ENCODE measurements around the gene INHBB. TPM values are rescaled to one million over a fixed set of nuclear protein-coding genes. Genes with fewer than 3 reads are reported as not detected.

The INHBB gene
- polyA plus RNA-seq, 1 donor from 2014 or later = not detected

DNA sequence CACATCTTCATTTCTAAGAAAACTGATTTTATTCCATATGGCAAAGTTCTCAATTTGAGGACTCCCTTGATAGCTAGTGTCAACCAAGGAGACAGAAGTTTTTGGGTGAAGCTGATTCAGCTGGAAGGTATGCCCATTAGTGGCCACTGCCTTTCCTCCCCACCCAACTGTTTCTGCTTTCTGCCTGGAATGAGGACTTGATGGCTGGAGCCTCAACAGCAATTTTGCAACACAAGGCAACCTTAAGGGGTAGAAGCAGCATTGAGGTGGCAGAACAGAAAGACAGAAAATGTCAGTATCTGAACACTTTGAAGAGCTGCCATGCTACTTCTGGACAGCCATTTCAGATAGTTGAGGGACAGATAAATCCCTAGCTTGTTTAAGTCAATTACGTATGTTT is 47.0 kb downstream of the INHBB start:
- H3K9ac ChIP-seq (ENCODE audit: low read length) = no peak overlapping the region
- no peak overlapping the region for H3K27ac ChIP-seq (ENCODE audit: low read length)
- H4K20me1 ChIP-seq (ENCODE audit: insufficient read depth) = no peaks in the 10 kb centered on the region
- H3K9me3 ChIP-seq (ENCODE audit: low read length) = no peaks in the 10 kb centered on the region
- H3K36me3 ChIP-seq (ENCODE audit: insufficient read depth, low read length) = no peaks in the 10 kb centered on the region
- no peak for TF ChIP-seq SMC3 (conservative IDR thresholded peaks at IDR 0.05; ENCODE audit: poor library complexity)
- TF ChIP-seq, protein P1, sequence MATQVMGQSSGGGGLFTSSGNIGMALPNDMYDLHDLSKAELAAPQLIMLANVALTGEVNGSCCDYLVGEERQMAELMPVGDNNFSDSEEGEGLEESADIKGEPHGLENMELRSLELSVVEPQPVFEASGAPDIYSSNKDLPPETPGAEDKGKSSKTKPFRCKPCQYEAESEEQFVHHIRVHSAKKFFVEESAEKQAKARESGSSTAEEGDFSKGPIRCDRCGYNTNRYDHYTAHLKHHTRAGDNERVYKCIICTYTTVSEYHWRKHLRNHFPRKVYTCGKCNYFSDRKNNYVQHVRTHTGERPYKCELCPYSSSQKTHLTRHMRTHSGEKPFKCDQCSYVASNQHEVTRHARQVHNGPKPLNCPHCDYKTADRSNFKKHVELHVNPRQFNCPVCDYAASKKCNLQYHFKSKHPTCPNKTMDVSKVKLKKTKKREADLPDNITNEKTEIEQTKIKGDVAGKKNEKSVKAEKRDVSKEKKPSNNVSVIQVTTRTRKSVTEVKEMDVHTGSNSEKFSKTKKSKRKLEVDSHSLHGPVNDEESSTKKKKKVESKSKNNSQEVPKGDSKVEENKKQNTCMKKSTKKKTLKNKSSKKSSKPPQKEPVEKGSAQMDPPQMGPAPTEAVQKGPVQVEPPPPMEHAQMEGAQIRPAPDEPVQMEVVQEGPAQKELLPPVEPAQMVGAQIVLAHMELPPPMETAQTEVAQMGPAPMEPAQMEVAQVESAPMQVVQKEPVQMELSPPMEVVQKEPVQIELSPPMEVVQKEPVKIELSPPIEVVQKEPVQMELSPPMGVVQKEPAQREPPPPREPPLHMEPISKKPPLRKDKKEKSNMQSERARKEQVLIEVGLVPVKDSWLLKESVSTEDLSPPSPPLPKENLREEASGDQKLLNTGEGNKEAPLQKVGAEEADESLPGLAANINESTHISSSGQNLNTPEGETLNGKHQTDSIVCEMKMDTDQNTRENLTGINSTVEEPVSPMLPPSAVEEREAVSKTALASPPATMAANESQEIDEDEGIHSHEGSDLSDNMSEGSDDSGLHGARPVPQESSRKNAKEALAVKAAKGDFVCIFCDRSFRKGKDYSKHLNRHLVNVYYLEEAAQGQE (IDR thresholded peaks at IDR 0.05; ENCODE audit: borderline replicate concordance) = no peak
- no peaks in the 10 kb centered on the region for H3K79me2 ChIP-seq (replicated peaks; ENCODE audit: insufficient read depth, low read length)
- no peaks in the 10 kb centered on the region for H3F3A ChIP-seq (ENCODE audit: insufficient read depth, low read length, poor library complexity, severe bottlenecking)
- no peak overlapping the region for H2AFZ ChIP-seq (ENCODE audit: low read depth, low read length)
- H3K4me2 ChIP-seq (ENCODE audit: low read length) = no peak overlapping the region
- no peak overlapping the region for H3K4me3 ChIP-seq (ENCODE audit: low read length)
- H3K27me3 ChIP-seq (ENCODE audit: insufficient read depth, low read depth, low read length) = no peaks in the 10 kb centered on the region
- no peaks in the 10 kb centered on the region for H3K9me2 ChIP-seq (ENCODE audit: insufficient read depth, low read length)

DNA sequence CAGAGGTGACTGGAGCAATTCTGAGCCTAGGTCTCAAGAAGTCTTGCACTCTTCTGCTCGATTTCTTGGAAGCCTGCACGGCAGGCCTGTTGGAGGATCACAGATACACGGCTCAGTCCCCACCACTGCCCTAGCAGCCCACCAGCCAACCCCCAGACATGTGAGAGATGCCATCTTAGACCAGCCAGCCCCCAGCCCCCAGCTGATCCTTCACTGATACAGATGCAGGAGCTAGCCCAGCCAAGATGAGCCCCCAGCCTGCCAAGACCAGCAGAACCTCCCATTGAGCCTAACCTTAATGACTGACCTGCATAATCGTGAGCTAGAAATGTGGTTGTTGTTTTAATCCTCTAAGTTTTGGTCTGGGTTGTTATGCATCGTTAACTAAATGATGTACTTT is 47.5 kb downstream of the INHBB start:
- Histone ChIP-seq H3K9me2 (ENCODE audit: insufficient read depth, low read length) (no peaks in the 10 kb centered on the region), H3K4me2 (ENCODE audit: low read length) (no peak overlapping the region), H3K4me3 (ENCODE audit: low read length) (no peak overlapping the region), H4K20me1 (ENCODE audit: insufficient read depth) (no peaks in the 10 kb centered on the region), H3K9me3 (ENCODE audit: low read length) (no peaks in the 10 kb centered on the region), H2AFZ (ENCODE audit: low read depth, low read length) (no peak overlapping the region), H3K79me2 (replicated peaks; ENCODE audit: insufficient read depth, low read length) (no peaks in the 10 kb centered on the region), H3K36me3 (ENCODE audit: insufficient read depth, low read length) (no peaks in the 10 kb centered on the region), H3K27me3 (ENCODE audit: insufficient read depth, low read depth, low read length) (no peaks in the 10 kb centered on the region), H3K27ac (ENCODE audit: low read length) (no peak overlapping the region), H3F3A (ENCODE audit: insufficient read depth, low read length, poor library complexity, severe bottlenecking) (no peaks in the 10 kb centered on the region), H3K9ac (ENCODE audit: low read length) (no peak overlapping the region)
- TF ChIP-seq SMC3 (conservative IDR thresholded peaks at IDR 0.05; ENCODE audit: poor library complexity) = no peak
- TF ChIP-seq MXI1 (conservative IDR thresholded peaks at IDR 0.05; ENCODE audit: poor library complexity, severe bottlenecking) = no peak
- no peak for TF ChIP-seq RAD21 (conservative IDR thresholded peaks at IDR 0.05)
- no peak for TF ChIP-seq EP300 (conservative IDR thresholded peaks at IDR 0.05; ENCODE audit: poor library complexity, severe bottlenecking)
- TF ChIP-seq, protein P1 (IDR thresholded peaks at IDR 0.05; ENCODE audit: borderline replicate concordance) = no peak
- no peak for TF ChIP-seq POLR2AphosphoS5 (IDR thresholded peaks at IDR 0.05)
- no peak for TF ChIP-seq TAF1 (IDR thresholded peaks at IDR 0.05; ENCODE audit: low read depth)
- TF ChIP-seq EZH2 (IDR thresholded peaks at IDR 0.05; ENCODE audit: borderline replicate concordance, insufficient read depth, low read length, poor library complexity, severe bottlenecking) = no peak
- TF ChIP-seq, protein P2, sequence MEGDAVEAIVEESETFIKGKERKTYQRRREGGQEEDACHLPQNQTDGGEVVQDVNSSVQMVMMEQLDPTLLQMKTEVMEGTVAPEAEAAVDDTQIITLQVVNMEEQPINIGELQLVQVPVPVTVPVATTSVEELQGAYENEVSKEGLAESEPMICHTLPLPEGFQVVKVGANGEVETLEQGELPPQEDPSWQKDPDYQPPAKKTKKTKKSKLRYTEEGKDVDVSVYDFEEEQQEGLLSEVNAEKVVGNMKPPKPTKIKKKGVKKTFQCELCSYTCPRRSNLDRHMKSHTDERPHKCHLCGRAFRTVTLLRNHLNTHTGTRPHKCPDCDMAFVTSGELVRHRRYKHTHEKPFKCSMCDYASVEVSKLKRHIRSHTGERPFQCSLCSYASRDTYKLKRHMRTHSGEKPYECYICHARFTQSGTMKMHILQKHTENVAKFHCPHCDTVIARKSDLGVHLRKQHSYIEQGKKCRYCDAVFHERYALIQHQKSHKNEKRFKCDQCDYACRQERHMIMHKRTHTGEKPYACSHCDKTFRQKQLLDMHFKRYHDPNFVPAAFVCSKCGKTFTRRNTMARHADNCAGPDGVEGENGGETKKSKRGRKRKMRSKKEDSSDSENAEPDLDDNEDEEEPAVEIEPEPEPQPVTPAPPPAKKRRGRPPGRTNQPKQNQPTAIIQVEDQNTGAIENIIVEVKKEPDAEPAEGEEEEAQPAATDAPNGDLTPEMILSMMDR (IDR thresholded peaks at IDR 0.05; ENCODE audit: poor library complexity, severe bottlenecking) = no peak

Data from neural cell (in vitro differentiated cells).